HEK293 (cell line): ENCODE measurements around the gene OLFM2.

Experiments used
- OVOL3 ChIP-seq: fragments of 450-650 bp; formaldehyde crosslinking; IDR thresholded peaks from 2 replicates; pipeline ENCODE4 v1.5.1; 2016; ENCODE audit warnings: missing biosample characterization, missing genetic modification characterization
- ZNF274 ChIP-seq, 2 experiments: fragments of 200-500 bp in 1 of 2; fragments of 450-650 bp in 1 of 2; sonication (Bioruptor generic) in 1 of 2; formaldehyde crosslinking in 1 of 2; IDR thresholded peaks; 2 replicates each; pipeline versions ENCODE4 v1.5.1 to v1.6.1; 2014 to 2016; ENCODE audit warnings: borderline replicate concordance in 1 of 2, inconsistent platforms in 1 of 2, low read length in 1 of 2, missing biosample characterization in 1 of 2, missing genetic modification characterization in 1 of 2
- ZNF433 ChIP-seq: fragments of 450-650 bp; formaldehyde crosslinking; IDR thresholded peaks from 2 replicates; pipeline ENCODE4 v1.5.1; 2016; ENCODE audit warnings: missing biosample characterization, missing genetic modification characterization, low read depth
- TF ChIP-seq, protein P1 (sequence below): fragments of 450-650 bp; formaldehyde crosslinking; IDR thresholded peaks from 2 replicates; pipeline ENCODE4 v1.5.1; 2016; ENCODE audit warnings: missing biosample characterization, missing genetic modification characterization
- TF ChIP-seq, protein P2 (sequence below): fragments of 450-650 bp; formaldehyde crosslinking; IDR thresholded peaks from 2 replicates; pipeline ENCODE4 v1.5.1; 2016; ENCODE audit warnings: missing biosample characterization, missing genetic modification characterization

DNA sequence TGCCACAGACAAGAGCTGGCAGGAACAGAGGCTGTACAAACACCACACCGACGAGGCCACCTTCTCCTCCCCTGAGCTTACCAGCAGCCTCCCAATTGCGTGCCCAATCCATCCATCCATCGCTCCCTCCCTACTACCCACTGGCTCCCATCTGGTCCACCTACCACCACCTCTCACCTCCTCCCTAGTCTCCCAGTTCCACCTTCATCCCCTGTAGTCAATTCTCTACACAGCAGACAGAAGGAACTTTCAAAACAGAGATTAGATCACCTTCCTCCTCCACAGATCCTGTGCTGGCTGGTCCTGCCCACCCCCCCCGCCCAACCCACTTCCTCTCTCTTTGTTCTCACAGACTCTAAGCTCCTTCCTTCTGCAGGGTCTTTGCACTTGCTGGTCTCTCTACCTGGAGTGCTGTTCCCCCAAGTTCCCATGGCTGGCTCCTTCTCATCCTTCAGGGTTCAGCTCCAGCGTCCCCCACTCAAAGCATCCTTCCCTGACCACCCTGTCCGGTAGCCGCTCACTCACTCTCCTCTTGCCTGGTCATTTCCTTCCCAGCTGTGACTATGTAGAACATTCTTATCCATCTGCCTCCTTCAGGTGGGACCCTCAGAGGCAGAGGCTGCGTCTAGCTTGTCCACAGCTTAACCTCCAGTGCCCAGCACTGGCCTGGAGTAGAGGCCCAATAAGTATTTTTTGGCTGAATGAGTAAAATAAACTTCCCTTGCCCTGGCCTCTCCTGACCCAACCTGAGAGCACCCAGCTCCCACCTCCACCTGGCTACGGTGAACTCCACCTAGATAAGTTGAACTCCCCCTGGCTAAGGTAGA is 78.2 kb downstream of the OLFM2 start:
- TF ChIP-seq OVOL3 (tag by site-specific recombination) (no peak), ZNF274 (IDR thresholded peaks at IDR 0.05; ENCODE audit: low read length) (no peak), ZNF274 (tag by site-specific recombination; IDR thresholded peaks at IDR 0.05; ENCODE audit: borderline replicate concordance) (no peak), ZNF433 (tag by site-specific recombination) (no peak)
- TF ChIP-seq, protein P1, sequence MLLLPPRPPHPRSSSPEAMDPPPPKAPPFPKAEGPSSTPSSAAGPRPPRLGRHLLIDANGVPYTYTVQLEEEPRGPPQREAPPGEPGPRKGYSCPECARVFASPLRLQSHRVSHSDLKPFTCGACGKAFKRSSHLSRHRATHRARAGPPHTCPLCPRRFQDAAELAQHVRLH (tag by site-specific recombination): no peak
- TF ChIP-seq, protein P2, sequence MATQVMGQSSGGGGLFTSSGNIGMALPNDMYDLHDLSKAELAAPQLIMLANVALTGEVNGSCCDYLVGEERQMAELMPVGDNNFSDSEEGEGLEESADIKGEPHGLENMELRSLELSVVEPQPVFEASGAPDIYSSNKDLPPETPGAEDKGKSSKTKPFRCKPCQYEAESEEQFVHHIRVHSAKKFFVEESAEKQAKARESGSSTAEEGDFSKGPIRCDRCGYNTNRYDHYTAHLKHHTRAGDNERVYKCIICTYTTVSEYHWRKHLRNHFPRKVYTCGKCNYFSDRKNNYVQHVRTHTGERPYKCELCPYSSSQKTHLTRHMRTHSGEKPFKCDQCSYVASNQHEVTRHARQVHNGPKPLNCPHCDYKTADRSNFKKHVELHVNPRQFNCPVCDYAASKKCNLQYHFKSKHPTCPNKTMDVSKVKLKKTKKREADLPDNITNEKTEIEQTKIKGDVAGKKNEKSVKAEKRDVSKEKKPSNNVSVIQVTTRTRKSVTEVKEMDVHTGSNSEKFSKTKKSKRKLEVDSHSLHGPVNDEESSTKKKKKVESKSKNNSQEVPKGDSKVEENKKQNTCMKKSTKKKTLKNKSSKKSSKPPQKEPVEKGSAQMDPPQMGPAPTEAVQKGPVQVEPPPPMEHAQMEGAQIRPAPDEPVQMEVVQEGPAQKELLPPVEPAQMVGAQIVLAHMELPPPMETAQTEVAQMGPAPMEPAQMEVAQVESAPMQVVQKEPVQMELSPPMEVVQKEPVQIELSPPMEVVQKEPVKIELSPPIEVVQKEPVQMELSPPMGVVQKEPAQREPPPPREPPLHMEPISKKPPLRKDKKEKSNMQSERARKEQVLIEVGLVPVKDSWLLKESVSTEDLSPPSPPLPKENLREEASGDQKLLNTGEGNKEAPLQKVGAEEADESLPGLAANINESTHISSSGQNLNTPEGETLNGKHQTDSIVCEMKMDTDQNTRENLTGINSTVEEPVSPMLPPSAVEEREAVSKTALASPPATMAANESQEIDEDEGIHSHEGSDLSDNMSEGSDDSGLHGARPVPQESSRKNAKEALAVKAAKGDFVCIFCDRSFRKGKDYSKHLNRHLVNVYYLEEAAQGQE (tag by site-specific recombination): no peak
